Measurements from ENCODE around the gene TAGLN2. TPM values are rescaled to one million over a fixed set of nuclear protein-coding genes. Genes with fewer than 3 reads are reported as not detected.

The TAGLN2 gene
- total RNA-seq, 1 donor from 2014 or later = 160 TPM

DNA sequence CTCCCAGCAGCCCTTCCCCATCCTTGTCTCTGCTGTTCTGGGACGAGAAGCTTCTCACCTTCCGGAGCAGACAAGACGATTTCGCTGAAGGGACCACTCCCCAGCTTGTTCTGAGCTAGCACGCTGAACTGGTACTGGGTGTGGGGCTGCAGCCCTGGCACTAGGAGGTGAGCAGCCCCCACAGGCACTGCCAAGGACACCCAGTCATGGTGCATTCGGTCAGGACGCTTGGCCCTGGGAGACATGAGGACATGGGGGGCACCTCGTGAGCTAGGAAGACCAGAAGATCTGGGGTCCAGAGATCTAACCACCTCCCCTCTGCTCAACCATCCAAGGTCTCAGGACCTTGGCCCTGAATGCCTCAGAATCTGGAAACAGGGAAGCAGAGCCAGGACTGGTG lies 5.3 kb upstream of the TAGLN2 start:
- Mint-ChIP-seq H3K9me3 (ENCODE audit: unreplicated experiment) (peaks cover 11% of the 10 kb centered on the region), H3K27ac (ENCODE audit: unreplicated experiment) (no peak overlapping the region), H3K27me3 (ENCODE audit: unreplicated experiment) (peaks cover 6% of the 10 kb centered on the region), H3K4me3 (ENCODE audit: unreplicated experiment) (no peak overlapping the region), H3K4me1 (ENCODE audit: low read depth, unreplicated experiment) (peaks cover 19% of the 10 kb centered on the region), H3K36me3 (ENCODE audit: unreplicated experiment) (peaks cover 10% of the 10 kb centered on the region)
- TF ChIP-seq CTCF (IDR thresholded peaks at IDR 0.05; ENCODE audit: partially characterized antibody, unreplicated experiment) = no peak
- no peak for DNase-seq

- no peak for TF ChIP-seq CTCF (IDR thresholded peaks at IDR 0.05; ENCODE audit: partially characterized antibody, unreplicated experiment)
- no peak overlapping the region for H3K4me3 Mint-ChIP-seq (ENCODE audit: unreplicated experiment)
- no peak for DNase-seq
- H3K36me3 Mint-ChIP-seq (ENCODE audit: unreplicated experiment) = peaks cover 10% of the 10 kb centered on the region
- peaks cover 19% of the 10 kb centered on the region for H3K4me1 Mint-ChIP-seq (ENCODE audit: low read depth, unreplicated experiment)
- H3K27ac Mint-ChIP-seq (ENCODE audit: unreplicated experiment) = no peak overlapping the region
- peaks cover 7% of the 10 kb centered on the region for H3K27me3 Mint-ChIP-seq (ENCODE audit: unreplicated experiment)
- peaks cover 8% of the 10 kb centered on the region for H3K9me3 Mint-ChIP-seq (ENCODE audit: unreplicated experiment)
Observed at GRCh38 chr1:159930216-159930615, 4.9 kb upstream of the TAGLN2 start.

DNA sequence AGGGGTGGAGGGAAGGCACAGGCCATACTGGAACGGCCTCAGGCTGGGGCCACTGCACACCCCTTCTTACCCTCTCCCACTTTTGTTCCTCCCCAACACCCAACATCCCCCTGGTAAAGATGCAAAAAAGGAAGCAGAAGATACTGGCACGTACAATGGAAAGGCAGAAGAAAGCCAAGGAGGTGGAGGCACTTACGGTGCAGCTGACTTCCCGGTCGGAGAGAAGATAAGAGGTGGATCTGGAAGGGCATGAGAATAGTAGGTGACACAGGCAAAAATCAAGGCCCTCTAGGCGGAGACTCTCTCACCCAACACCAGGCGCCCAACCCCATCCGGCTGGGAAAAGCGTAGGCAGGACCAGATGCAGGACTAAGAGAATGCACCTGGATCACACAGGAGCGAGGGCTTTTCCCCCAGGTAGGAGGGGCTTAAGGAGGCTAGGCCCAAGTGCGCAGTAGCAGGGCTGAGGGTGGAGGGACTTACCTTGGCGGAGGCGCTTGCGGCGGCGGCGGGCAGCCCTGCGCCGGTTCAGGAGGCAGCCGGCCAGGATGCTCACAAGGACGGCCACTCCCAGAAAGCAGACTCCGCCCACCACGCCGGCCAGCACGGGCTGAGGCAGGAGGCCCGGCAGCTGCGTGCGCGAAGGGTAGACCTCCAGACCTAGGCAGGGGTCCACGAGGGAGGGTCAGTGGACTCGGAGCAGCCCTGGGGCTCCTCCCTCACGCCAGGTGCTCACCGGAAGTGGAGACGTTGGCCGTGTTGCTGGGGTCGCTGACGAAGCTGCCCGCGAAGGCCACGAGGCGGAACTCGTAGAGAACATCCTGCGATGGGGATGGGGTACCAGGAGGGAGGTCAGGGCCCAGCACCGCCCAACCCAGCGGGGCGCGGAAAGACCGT lies 4.1 kb upstream of the TAGLN2 start:
- peaks cover 10% of the 10 kb centered on the region for H3K27me3 Mint-ChIP-seq (ENCODE audit: unreplicated experiment)
- TF ChIP-seq CTCF (IDR thresholded peaks at IDR 0.05; ENCODE audit: partially characterized antibody, unreplicated experiment) = no peak
- no peak for DNase-seq
- peaks cover 19% of the 10 kb centered on the region for H3K4me1 Mint-ChIP-seq (ENCODE audit: low read depth, unreplicated experiment)
- H3K9me3 Mint-ChIP-seq (ENCODE audit: unreplicated experiment) = peaks cover 8% of the 10 kb centered on the region
- H3K27ac Mint-ChIP-seq (ENCODE audit: unreplicated experiment) = peak overlapping the region; percentile 18
- H3K4me3 Mint-ChIP-seq (ENCODE audit: unreplicated experiment) = peak overlapping the region; percentile 9
- peaks cover 10% of the 10 kb centered on the region for H3K36me3 Mint-ChIP-seq (ENCODE audit: unreplicated experiment)

DNA sequence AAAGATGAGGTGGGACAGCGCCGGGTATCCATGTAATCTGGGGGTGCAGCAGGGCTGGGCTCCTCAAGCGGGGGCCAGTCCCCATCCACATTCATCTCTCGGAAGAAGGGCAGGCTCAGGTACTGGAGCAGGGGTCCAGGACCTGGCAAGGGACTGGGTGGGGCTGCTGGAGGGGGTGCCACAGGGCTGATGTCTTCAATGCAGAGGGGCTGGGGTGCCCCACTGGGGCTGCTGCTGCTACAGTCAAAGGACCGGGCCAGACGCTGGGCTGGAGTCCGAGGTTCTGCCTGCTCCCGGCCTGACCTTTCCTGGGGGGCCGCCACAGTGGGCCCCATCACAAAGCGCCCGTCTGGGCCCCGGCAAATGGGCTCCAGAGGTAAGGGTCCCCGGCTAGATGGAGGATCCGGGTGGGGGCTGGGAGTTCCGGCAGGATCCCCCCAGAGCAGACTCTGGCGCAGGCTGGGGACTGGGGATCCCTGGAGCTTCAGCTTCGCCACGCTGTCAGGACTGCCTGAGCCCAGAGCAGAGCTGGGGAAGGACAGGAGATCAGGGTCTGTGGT lies 3.3 kb upstream of the TAGLN2 start:
- Mint-ChIP-seq H3K27ac (ENCODE audit: unreplicated experiment) (no peak overlapping the region), H3K4me3 (ENCODE audit: unreplicated experiment) (no peak overlapping the region), H3K27me3 (ENCODE audit: unreplicated experiment) (peaks cover 14% of the 10 kb centered on the region), H3K9me3 (ENCODE audit: unreplicated experiment) (peaks cover 11% of the 10 kb centered on the region), H3K4me1 (ENCODE audit: low read depth, unreplicated experiment) (peaks cover 19% of the 10 kb centered on the region), H3K36me3 (ENCODE audit: unreplicated experiment) (peaks cover 10% of the 10 kb centered on the region)
- no peak for DNase-seq
- no peak for TF ChIP-seq CTCF (IDR thresholded peaks at IDR 0.05; ENCODE audit: partially characterized antibody, unreplicated experiment)

Measured in glutamatergic neuron (in vitro differentiated cells).